Glomerular visceral epithelial cell (primary cell): ENCODE measurements around the gene PSMG4.

Experiments used
- DNase-seq: peaks from one replicate; pipeline ENCODE4 v3.0.0-alpha.2; 2016; ENCODE audit errors: extremely low spot score

Gene PSMG4

GRCh38 chr6:3290149-3290930, 31.6 kb downstream of the PSMG4 start:
- no peak for DNase-seq

DNA sequence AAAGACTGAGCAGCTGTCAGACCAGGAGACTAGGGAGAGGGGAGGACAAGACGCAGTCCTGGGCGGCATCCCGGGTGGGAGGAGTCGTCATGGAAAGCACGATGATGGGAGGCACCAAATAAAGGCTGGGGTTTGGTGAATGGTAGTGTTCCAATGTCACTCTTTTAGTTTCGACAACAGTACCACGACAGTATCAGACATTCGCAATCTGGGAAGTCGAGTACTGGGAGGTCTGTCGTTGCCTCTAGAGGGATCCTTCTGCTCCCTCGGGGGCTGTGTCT, 32.1 kb downstream of the PSMG4 start:
- no peak for DNase-seq

DNA sequence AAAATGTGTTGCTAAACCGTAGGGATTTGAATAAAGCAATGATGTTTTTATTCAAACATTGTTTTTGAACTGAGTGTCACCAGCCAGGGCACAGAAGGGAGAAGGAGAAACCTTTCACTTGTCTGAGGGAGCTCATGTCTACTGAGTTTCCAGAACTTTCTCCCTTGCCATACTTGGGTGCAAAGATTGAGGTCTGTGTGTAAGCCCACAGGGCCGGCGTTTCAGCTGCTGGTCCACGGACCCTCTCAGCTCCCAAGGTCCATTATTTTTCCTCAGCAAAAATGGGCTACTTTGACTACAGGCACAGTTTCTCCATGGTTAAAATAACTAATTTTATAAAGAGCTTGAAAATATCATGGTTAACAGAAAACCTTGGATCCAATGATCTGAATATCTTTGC, 32.6 kb downstream of the PSMG4 start:
- no peak for DNase-seq

DNA sequence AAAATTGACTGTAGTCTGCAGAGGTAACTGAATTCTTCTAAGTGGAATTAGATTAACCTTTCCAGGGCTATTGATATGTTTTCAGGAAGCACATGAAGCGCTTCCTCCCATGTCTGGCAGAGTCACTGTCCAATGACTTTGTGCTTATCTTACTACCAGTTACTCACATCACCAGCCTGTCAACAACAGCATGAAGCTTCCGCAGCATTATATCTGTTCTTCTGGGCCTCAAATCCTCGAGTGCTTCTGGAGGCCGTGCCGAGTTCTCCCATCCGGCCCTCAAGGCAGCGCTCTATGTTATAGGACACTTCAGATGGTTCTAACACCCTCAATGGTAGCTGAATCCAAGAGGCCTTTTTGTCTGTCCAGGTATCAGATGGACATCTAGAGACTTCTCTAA, 33.2 kb downstream of the PSMG4 start:
- DNase-seq: no peak

- DNase-seq: no peak
Measured at GRCh38 chr6:3292431-3293197, 33.9 kb downstream of the PSMG4 start.

- no peak for DNase-seq
Measured at GRCh38 chr6:3293271-3294155, 34.8 kb downstream of the PSMG4 start.

DNA sequence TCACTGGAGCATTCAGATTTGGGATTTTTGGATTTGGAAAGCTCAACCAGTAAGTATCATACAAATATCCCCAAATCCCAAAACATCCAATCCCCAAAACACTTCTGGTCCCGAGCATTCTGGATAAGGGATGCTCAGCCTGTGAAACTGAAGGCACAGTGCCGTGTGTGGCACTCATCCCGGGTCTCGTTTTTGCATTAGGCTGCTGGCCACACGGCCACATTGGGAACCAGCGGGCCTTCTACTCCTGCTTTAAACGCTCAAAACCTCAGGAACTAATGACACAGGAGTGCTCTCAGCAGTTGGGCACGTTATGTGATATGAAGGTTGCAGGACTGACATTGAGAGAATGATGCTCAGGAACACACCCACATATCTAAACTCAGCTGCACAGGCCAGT, 35.6 kb downstream of the PSMG4 start:
- no peak for DNase-seq

GRCh38 chr6:3294921-3295871, 36.4 kb downstream of the PSMG4 start:
- no peak for DNase-seq

GRCh38 chr6:3296078-3296477, 37.3 kb downstream of the PSMG4 start:
- no peak for DNase-seq

DNA sequence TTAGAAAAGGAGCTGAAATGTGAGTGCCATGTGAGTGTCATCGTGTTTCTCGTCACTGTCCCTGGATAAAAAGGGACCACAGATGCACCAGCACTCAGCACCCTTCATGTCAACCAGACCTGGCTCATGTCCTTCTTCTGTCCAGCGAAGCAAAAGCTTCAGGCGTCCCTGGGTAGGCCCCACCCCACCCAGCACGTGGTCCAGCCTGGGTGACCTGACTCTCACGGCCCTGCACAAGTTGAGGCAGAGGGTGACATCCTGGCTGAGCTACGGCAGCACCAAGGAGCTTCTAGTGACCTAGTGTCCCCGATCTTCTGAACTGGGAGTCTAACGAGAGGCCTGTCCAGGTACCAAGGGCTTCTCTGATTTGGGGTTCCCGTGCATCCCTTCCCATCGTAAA, 37.8 kb downstream of the PSMG4 start:
- DNase-seq: no peak

DNA sequence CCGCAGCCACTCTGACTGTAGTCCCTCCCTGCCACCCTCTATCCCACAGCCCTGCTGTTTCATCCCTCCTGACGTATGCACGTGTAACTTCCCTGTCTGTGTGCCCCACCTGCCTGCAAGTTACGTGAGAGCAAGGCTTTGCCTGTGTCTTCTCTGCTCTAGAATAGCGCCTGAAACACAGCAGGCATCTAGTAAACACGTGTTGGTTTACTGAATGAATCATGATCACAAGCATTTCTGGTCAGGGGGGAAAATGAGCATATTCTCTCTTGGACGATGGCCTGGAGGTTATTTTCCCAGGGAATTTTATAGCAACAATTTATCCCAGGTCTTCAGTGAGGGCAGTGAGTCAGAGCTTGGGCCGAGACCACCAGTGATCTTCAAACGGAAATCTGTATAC, 38.3 kb downstream of the PSMG4 start:
- DNase-seq: no peak

DNA sequence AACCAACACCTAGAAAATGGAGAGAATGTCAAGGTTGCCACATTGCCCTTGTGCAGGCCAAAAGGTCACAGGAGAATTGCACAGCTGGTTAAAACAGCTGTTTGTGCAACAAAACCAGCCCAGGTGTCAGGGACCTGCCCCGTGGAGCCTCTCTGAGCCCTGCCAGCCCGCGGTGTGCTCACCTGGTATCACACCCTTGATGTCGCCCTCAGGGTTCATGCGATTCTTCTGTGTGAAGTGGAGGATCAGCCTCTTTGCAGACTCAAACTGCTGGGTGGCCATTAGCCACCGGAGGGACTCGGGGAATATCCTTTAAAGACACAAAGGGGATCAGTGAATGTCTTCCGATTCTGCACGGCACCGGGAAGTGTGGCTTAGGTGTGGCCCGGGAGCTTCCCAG, 39.2 kb downstream of the PSMG4 start:
- no peak for DNase-seq

- no peak for DNase-seq
Measured at GRCh38 chr6:3299221-3299620, 40.5 kb downstream of the PSMG4 start.

- no peak for DNase-seq
Measured at GRCh38 chr6:3301506-3301905, 42.8 kb downstream of the PSMG4 start.

- no peak for DNase-seq
Measured at GRCh38 chr6:3303795-3304411, 45.2 kb downstream of the PSMG4 start.

- DNase-seq: no peak
Measured at GRCh38 chr6:3304500-3305215, 45.9 kb downstream of the PSMG4 start.

GRCh38 chr6:3305216-3305565, 46.4 kb downstream of the PSMG4 start:
- DNase-seq: no peak

DNA sequence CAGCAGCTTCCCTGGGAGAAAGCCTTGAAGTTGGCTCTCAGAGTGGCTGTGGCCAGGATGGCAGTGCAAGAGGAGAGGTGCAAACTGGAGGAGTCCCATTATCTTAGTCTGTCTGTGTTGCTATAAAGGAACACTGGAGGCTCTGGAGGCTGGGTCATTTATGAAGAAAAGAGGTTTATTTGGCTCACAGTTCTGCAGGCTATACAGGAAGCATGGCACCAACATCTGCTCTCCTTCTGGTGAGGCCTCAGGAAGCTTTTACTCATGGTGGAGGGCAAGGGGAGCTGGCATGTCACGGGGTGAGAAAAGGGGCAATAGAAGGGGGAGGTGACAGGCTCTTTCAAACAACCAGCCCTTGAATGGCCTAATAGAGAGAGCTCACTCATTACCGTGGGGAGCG, 47.1 kb downstream of the PSMG4 start:
- no peak for DNase-seq

DNA sequence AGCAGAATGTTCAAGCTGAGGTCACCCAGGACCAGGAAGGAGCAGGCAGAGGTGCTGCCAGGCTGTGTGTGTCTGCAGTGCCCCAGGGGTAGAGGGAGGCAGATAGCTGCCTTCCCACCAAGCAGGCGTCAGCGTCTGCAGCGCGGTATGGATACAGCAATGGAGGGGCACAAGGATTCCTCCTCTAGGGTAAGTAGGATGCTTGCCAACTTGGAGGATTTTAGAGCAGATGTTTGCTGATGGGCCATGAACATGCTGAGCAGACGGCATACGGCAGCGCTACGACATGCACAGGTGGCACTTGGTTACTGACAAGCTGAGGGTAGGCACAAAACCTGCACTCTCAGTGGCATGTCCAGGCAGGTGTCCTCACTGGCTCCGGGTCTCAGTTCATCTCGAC, 48.1 kb downstream of the PSMG4 start:
- DNase-seq: no peak

- no peak for DNase-seq
Measured at GRCh38 chr6:3307436-3307835, 48.7 kb downstream of the PSMG4 start.
